ENCODE data around the gene GAPVD1. TPM values are rescaled to one million over a fixed set of nuclear protein-coding genes. Genes with fewer than 3 reads are reported as not detected.

GAPVD1 gene
- total and polyA plus RNA-seq, 2 of the 13 experiments (the other 11 are each of a cell fraction or from before 2014, with no cell fraction given), result 11.1 to 33.2 TPM

DNA sequence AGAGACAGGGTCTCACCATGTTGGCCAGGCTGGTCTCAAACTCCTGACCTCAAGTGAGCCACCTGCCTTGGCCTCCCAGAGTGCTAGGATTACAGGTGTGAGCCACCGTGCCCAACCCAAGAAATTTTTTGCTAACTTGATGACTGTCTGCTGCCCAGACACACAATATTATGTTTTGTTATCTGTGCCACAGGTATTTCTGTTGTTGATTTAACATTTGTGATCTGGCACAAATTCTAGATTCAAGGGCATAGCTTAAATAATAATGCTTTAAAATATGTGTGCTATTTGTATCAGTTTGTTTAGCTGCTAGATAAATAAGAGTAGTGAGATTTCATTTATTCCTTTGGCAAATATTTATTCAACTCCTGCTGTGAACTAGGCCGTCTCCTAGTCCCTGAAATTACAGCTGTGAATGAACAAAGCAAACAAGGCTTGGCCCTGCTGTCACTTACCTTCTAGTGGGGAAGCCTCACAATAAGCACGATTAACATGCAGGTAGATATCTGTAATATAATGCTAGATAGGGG lies 35.3 kb downstream of the GAPVD1 start (continued):
- TF ChIP-seq, protein P1, sequence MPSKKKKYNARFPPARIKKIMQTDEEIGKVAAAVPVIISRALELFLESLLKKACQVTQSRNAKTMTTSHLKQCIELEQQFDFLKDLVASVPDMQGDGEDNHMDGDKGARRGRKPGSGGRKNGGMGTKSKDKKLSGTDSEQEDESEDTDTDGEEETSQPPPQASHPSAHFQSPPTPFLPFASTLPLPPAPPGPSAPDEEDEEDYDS (CRISPR knock-in tag; IDR thresholded peaks at IDR 0.05), result 0 out of 2 replicates have a peak, but pooled peaks have one; percentile 10
- TF ChIP-seq PHB2 (IDR thresholded peaks at IDR 0.05; ENCODE audit: partially characterized antibody) (no peak), SUZ12 (IDR thresholded peaks at IDR 0.05; ENCODE audit: low read depth, low read length) (no peak), ZNF878 (CRISPR knock-in tag; IDR thresholded peaks at IDR 0.05) (no peak; the same call in 1 of the 2 replicates), CCDC6 (CRISPR knock-in tag; IDR thresholded peaks at IDR 0.05) (peak; percentile 49; the same call in 1 of the 2 replicates), MAFF (IDR thresholded peaks at IDR 0.05; ENCODE audit: low read depth, low read length) (peak; percentile 12; the same call in 1 of the 2 replicates), ZFY (CRISPR knock-in tag; IDR thresholded peaks at IDR 0.05) (0 out of 2 replicates have a peak, but pooled peaks have one; percentile 32), MTA1 (CRISPR knock-in tag; IDR thresholded peaks at IDR 0.05; ENCODE audit: borderline replicate concordance) (0 out of 2 replicates have a peak, but pooled peaks have one; percentile 47), ZFP36L1 (CRISPR knock-in tag; IDR thresholded peaks at IDR 0.05) (no peak), ZNF83 (CRISPR knock-in tag; IDR thresholded peaks at IDR 0.05; ENCODE audit: borderline replicate concordance) (no peak), GZF1 (CRISPR knock-in tag; IDR thresholded peaks at IDR 0.05) (no peak), GABPB1 (CRISPR knock-in tag; IDR thresholded peaks at IDR 0.05) (no peak), IRF2 (CRISPR knock-in tag; IDR thresholded peaks at IDR 0.05) (peak; percentile 30; the same call in 1 of the 2 replicates), HMGA1 (CRISPR knock-in tag; conservative IDR thresholded peaks at IDR 0.05) (no peak), ZNF672 (CRISPR knock-in tag; IDR thresholded peaks at IDR 0.05) (no peak)
- TF ChIP-seq, protein P2, sequence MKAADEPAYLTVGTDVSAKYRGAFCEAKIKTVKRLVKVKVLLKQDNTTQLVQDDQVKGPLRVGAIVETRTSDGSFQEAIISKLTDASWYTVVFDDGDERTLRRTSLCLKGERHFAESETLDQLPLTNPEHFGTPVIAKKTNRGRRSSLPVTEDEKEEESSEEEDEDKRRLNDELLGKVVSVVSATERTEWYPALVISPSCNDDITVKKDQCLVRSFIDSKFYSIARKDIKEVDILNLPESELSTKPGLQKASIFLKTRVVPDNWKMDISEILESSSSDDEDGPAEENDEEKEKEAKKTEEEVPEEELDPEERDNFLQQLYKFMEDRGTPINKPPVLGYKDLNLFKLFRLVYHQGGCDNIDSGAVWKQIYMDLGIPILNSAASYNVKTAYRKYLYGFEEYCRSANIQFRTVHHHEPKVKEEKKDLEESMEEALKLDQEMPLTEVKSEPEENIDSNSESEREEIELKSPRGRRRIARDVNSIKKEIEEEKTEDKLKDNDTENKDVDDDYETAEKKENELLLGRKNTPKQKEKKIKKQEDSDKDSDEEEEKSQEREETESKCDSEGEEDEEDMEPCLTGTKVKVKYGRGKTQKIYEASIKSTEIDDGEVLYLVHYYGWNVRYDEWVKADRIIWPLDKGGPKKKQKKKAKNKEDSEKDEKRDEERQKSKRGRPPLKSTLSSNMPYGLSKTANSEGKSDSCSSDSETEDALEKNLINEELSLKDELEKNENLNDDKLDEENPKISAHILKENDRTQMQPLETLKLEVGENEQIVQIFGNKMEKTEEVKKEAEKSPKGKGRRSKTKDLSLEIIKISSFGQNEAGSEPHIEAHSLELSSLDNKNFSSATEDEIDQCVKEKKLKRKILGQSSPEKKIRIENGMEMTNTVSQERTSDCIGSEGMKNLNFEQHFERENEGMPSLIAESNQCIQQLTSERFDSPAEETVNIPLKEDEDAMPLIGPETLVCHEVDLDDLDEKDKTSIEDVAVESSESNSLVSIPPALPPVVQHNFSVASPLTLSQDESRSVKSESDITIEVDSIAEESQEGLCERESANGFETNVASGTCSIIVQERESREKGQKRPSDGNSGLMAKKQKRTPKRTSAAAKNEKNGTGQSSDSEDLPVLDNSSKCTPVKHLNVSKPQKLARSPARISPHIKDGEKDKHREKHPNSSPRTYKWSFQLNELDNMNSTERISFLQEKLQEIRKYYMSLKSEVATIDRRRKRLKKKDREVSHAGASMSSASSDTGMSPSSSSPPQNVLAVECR (CRISPR knock-in tag; IDR thresholded peaks at IDR 0.05; ENCODE audit: borderline replicate concordance), result peak; percentile 54; the same call in 1 of the 2 replicates
- TF ChIP-seq, protein P3, sequence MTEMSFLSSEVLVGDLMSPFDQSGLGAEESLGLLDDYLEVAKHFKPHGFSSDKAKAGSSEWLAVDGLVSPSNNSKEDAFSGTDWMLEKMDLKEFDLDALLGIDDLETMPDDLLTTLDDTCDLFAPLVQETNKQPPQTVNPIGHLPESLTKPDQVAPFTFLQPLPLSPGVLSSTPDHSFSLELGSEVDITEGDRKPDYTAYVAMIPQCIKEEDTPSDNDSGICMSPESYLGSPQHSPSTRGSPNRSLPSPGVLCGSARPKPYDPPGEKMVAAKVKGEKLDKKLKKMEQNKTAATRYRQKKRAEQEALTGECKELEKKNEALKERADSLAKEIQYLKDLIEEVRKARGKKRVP (CRISPR knock-in tag; IDR thresholded peaks at IDR 0.05), result peak in 1 of 2 experiments; percentile 71; a peak in 2 of 4 replicates
- TF ChIP-seq, protein P4, sequence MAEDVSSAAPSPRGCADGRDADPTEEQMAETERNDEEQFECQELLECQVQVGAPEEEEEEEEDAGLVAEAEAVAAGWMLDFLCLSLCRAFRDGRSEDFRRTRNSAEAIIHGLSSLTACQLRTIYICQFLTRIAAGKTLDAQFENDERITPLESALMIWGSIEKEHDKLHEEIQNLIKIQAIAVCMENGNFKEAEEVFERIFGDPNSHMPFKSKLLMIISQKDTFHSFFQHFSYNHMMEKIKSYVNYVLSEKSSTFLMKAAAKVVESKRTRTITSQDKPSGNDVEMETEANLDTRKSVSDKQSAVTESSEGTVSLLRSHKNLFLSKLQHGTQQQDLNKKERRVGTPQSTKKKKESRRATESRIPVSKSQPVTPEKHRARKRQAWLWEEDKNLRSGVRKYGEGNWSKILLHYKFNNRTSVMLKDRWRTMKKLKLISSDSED (CRISPR knock-in tag; IDR thresholded peaks at IDR 0.05), result no peak
- TF ChIP-seq, protein P5, sequence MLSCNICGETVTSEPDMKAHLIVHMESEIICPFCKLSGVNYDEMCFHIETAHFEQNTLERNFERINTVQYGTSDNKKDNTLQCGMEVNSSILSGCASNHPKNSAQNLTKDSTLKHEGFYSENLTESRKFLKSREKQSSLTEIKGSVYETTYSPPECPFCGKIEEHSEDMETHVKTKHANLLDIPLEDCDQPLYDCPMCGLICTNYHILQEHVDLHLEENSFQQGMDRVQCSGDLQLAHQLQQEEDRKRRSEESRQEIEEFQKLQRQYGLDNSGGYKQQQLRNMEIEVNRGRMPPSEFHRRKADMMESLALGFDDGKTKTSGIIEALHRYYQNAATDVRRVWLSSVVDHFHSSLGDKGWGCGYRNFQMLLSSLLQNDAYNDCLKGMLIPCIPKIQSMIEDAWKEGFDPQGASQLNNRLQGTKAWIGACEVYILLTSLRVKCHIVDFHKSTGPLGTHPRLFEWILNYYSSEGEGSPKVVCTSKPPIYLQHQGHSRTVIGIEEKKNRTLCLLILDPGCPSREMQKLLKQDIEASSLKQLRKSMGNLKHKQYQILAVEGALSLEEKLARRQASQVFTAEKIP (CRISPR knock-in tag; IDR thresholded peaks at IDR 0.05; ENCODE audit: borderline replicate concordance), result no peak
